ENCODE results near the gene TOM1L2. TPM values are rescaled to one million over a fixed set of nuclear protein-coding genes. Genes with fewer than 3 reads are reported as not detected.

Gene TOM1L2
- total RNA-seq, 1 donor from 2014 or later = 88.6 TPM

DNA sequence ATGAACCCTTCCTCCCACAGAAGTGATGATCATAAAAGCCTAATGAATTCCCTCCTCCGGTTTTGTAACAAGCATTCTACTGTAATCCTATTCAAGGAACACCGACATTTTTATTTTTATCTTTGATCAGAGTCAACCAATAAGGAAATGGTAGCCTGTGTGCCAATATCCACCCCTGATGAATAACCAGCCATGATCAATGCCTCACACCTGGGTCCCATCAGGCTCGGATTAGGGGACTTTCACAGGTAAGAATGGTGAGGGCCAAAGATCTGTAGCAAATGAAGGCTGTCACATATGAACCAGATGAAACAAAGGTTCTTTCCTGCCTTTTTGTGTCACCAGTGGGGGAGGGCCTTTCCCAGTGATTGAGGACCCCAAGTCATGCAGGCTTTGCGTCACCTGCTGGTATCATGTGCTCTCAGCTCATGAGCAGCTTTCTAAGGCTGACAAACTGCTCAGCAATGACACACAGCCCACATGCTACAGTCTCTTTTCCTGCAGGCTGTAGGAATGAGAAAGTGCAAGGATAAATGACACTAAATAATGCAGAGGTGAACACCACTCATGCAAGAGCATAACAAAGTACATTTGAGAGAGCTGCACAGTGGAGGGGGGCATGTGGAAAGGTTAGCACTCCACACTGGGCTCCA is 34.9 kb downstream of the TOM1L2 start:
- Histone ChIP-seq H3K4me3 (no peak overlapping the region), H3K9me3 (no peaks in the 10 kb centered on the region), H3K4me1 (peaks cover 73% of the 10 kb centered on the region), H3K36me3 (no peaks in the 10 kb centered on the region), H3K27ac (peak overlapping the region; percentile 3), H3K27me3 (no peaks in the 10 kb centered on the region)
- intact Hi-C loops (cut with DNase I) = no loop called here
- TF ChIP-seq POLR2A (IDR thresholded peaks at IDR 0.05) (no peak), POLR2AphosphoS5 (IDR thresholded peaks at IDR 0.05; ENCODE audit: insufficient read depth in 1 of 2, low read depth in 1 of 2) (no peak)
- TF ChIP-seq, protein P1, sequence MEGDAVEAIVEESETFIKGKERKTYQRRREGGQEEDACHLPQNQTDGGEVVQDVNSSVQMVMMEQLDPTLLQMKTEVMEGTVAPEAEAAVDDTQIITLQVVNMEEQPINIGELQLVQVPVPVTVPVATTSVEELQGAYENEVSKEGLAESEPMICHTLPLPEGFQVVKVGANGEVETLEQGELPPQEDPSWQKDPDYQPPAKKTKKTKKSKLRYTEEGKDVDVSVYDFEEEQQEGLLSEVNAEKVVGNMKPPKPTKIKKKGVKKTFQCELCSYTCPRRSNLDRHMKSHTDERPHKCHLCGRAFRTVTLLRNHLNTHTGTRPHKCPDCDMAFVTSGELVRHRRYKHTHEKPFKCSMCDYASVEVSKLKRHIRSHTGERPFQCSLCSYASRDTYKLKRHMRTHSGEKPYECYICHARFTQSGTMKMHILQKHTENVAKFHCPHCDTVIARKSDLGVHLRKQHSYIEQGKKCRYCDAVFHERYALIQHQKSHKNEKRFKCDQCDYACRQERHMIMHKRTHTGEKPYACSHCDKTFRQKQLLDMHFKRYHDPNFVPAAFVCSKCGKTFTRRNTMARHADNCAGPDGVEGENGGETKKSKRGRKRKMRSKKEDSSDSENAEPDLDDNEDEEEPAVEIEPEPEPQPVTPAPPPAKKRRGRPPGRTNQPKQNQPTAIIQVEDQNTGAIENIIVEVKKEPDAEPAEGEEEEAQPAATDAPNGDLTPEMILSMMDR (IDR thresholded peaks at IDR 0.05) = no peak
- DNase-seq (ENCODE audit: extremely low spot score in 2 of 2) = no peak

DNA sequence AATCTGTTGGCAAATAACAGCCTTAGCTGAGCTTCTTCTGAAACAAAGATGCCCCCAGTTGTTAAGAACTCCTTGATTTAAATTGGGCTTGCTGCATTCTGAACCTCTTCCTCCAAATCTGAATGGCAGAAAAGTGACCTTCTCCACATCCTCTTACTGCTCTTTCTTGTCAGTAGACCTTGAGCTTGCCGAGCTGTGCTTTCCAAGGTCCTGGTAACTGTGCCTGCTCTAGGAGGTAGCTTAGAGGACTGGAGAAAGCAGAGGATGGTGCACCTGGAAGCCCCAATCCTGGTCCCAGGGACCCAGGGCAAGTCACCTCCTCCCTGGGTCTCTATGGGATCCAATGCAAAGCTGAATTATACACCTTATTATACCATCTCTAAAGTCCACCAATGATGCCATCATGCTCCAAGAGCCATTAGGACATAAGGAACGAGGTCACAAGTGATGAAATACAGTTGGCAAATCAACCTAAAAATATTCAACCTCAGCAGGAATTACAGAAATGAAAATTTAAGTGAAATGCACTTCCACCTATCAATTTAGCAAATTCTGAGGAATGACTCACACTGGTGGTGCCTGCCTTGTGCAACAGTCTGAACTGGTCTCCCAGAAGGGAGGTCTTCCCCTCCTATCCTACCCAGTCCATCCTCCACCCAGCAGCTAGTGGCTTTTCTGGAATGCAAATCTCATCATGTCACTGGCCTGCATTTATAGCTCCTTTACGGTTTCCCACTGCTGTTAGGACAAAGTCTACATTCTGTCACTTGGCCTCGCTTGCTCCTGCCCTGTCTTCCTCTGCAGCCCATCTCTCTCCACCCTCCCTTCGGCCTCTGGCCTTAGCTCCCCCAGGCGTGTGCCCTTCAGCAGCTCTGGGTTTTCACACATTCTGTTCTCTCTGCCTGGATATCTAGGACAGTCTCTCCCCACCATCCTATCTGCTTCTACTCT is 36.6 kb downstream of the TOM1L2 start:
- intact Hi-C loops (cut with DNase I) = no loop called here
- DNase-seq (ENCODE audit: extremely low spot score in 2 of 2) = no peak
- Histone ChIP-seq H3K4me1 (peaks cover 62% of the 10 kb centered on the region), H3K27ac (peak overlapping the region; percentile 48), H3K9me3 (no peaks in the 10 kb centered on the region), H3K36me3 (no peaks in the 10 kb centered on the region), H3K4me3 (no peak overlapping the region), H3K27me3 (no peaks in the 10 kb centered on the region)
- TF ChIP-seq, protein P1 (IDR thresholded peaks at IDR 0.05) = no peak
- TF ChIP-seq POLR2AphosphoS5 (IDR thresholded peaks at IDR 0.05; ENCODE audit: insufficient read depth in 1 of 2, low read depth in 1 of 2) = peak in 1 of 2 donors; percentile 23

DNA sequence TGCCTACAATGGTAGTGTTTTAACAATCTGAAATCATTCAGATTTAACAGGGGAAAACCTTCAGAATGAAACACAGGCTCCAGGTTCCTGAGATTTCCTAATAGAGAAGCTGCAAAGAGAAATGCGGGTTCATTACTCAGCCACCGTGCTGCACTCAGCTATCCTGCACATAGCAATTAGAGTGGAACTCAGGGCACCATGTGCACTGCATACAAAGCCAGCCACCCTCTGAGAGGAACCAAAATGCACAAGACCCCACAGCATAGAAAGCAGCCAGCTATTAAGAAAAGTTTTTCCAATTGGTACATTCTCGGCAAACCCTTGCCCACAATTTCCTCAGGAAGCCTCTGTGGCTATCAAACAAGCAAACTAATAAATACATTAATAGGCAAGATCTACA is 37.4 kb downstream of the TOM1L2 start:
- TF ChIP-seq POLR2A (IDR thresholded peaks at IDR 0.05) (no peak), POLR2AphosphoS5 (IDR thresholded peaks at IDR 0.05; ENCODE audit: insufficient read depth in 1 of 2, low read depth in 1 of 2) (no peak)
- TF ChIP-seq, protein P1 (IDR thresholded peaks at IDR 0.05) = no peak
- intact Hi-C loops (cut with DNase I) = no loop called here

DNA sequence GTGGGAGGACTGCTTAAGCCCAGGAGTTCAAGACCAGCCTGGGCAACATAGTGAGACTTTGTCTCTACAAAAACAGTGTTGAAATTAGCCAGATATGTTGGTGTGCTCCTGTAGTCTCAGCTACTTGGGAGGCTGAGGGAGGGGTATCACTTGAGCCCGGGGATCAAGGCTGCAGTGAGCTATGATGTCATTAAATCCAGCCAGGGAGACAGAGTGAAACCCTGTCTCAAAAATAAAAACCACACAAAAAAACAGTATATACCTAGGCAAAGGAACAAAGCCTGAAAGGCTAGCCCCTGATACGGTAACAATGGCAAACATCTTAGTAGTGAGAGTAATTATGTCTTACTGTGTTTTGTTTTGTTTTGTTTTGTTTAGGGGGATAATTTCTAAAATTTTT is 38.0 kb downstream of the TOM1L2 start:
- Histone ChIP-seq H3K9me3 (no peaks in the 10 kb centered on the region), H3K27me3 (no peaks in the 10 kb centered on the region), H3K36me3 (no peaks in the 10 kb centered on the region), H3K27ac (no peak overlapping the region), H3K4me1 (peaks cover 48% of the 10 kb centered on the region), H3K4me3 (no peak overlapping the region)
- no peak for DNase-seq (ENCODE audit: extremely low spot score in 2 of 2)
- TF ChIP-seq POLR2AphosphoS5 (IDR thresholded peaks at IDR 0.05; ENCODE audit: insufficient read depth in 1 of 2, low read depth in 1 of 2) (no peak), POLR2A (IDR thresholded peaks at IDR 0.05) (no peak)
- TF ChIP-seq, protein P1 (IDR thresholded peaks at IDR 0.05) = no peak
- intact Hi-C loops (cut with DNase I) = no loop called here

More for the DNA sequence above, 37.4 kb downstream of the TOM1L2 start:
- H3K9me3 ChIP-seq = no peaks in the 10 kb centered on the region
- no peak overlapping the region for H3K27ac ChIP-seq
- no peak overlapping the region for H3K4me3 ChIP-seq
- H3K4me1 ChIP-seq = peaks cover 54% of the 10 kb centered on the region
- DNase-seq (ENCODE audit: extremely low spot score in 2 of 2) = no peak
- no peaks in the 10 kb centered on the region for H3K36me3 ChIP-seq
- H3K27me3 ChIP-seq = no peaks in the 10 kb centered on the region
